HG03575 (cell line): ENCODE measurements around the gene ALPG.
"Not testable (repeated sequence)": the region's sequence is repeated elsewhere in the genome, so short reads cannot be mapped to it uniquely, and the experiment has no call there.

Experiments used
- ATAC-seq: cut with Tn5 transposase; IDR thresholded peaks from one replicate; pipeline ENCODE4 v1.9.1; 2021; ENCODE audit not compliant: unreplicated experiment, insufficient number of reproducible peaks, low FRiP score; ENCODE audit errors: extremely low read depth

ALPG gene

DNA sequence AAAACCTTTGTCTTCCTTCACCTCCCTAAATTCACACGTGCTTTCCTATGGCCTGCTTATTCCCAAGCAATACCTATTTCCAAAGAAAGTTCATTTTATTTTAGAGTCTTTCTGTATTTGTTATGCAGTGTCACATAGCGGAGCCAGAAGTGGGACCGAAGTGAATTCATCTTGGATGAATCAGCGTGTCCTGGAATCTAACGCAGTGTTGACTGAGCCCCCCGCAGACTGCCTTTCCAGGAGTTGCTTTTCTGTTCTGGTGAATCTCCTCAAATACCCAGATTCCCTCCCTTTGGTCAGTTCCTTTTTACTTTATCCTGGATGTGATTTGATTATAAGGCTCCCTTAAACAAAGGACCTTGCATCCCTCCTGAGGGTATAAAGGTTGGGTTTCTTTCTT is 17.3 kb upstream of the ALPG start:
- no peak for ATAC-seq

- ATAC-seq = no peak
Observed at GRCh38 chr2:232390661-232391060, 16.0 kb upstream of the ALPG start.

DNA sequence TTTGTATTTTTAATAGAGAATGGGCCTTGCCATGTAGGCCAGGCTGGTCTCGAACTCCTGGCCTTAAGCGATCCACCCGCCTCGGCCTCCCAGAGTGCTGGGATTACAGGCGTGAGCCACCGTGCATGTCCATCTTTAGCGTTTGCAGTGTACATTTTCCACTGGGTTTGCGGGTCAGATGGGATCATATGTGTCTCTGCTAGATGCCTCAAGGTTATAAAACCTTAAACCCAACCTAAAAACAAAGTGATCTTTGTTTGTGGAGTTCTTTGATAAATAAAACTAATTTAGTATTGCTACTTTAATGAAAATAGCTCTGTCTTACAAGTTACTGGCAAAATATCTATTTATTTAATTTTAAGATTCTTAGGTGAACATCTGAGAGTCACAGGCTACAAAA is 13.1 kb upstream of the ALPG start:
- ATAC-seq = no peak

DNA sequence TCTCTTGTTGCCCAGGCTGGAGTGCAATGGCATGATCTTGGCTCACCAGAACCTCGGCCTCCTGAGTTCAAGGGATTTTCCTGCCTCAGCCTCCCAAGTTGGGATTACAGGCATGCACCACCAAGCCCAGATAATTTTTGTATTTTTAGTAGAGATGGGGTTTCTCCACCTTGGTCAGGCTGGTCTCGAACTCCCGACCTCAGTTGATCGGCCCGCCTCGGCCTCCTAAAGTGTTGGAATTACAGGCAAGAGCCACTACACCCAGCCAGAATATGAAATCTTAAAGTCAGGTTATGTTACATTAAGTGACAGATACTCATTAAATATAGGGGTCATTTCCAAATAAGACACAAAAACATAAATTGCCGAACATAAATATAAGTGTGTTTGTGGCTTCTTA is 12.2 kb upstream of the ALPG start:
- ATAC-seq = not testable (repeated sequence)

- no peak for ATAC-seq
Observed at GRCh38 chr2:232395586-232395985, 11.1 kb upstream of the ALPG start.

DNA sequence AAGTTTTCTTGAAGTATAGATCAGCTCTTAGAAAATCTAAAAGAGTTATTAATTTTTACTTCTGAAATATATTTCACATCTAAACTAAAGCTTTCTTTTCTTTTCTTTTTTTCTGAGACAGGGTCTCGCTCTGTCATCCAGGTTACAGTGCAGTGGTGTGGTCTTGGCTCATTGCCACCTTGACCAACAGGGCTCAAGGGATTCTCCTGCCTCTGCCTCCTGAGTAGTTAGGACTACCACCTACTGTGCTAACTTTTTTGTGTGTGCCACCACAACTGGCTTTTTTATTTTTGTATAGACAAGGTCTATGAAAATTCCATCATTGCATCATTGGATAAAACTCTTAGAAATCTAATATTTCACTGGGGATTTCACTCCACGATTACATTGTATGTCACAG is 10.0 kb upstream of the ALPG start:
- ATAC-seq = no peak

- no peak for ATAC-seq
Observed at GRCh38 chr2:232398293-232399034, 8.2 kb upstream of the ALPG start.

- no peak for ATAC-seq
Observed at GRCh38 chr2:232400256-232401015, 6.2 kb upstream of the ALPG start.

- ATAC-seq = no peak
Observed at GRCh38 chr2:232402518-232402917, 4.1 kb upstream of the ALPG start.

GRCh38 chr2:232405943-232406510 is 617 bp upstream of the ALPG start:
- no peak for ATAC-seq

DNA sequence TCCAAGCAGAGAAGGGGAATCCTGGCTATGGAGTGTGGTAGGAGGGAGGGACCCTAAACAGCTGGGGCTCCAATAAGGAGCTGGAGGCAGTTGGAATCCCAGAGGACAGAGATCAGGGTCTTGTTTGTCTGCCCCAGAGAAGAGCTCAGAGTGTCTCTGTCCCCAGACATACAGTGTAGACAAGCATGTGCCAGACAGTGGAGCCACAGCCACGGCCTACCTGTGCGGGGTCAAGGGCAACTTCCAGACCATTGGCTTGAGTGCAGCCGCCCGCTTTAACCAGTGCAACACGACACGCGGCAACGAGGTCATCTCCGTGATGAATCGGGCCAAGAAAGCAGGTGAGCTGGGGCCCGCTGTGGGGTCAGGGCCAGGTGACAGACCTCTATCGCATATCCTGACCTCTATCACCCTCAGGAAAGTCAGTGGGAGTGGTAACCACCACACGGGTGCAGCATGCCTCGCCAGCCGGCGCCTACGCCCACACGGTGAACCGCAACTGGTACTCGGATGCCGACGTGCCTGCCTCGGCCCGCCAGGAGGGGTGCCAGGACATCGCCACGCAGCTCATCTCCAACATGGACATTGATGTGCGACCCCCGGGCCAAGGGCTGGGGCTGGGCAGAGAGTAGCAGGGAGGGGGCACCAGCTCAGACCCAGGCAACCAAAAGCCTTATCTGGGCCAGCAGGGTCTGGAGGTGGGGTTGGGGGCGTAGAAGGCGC is 945 bp downstream of the ALPG start:
- not testable (repeated sequence) for ATAC-seq

GRCh38 chr2:232408269-232408668 is 1.6 kb downstream of the ALPG start:
- ATAC-seq = not testable (repeated sequence)

DNA sequence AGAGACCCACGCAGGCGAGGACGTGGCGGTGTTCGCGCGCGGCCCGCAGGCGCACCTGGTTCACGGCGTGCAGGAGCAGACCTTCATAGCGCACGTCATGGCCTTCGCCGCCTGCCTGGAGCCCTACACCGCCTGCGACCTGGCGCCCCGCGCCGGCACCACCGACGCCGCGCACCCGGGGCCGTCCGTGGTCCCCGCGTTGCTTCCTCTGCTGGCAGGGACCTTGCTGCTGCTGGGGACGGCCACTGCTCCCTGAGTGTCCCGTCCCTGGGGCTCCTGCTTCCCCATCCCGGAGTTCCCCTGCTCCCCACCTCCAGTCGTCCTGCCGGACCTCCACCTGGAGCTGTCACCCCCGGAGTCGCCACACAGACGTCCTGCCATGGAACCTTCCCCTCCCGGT is 3.0 kb downstream of the ALPG start:
- ATAC-seq = not testable (repeated sequence)

- no peak for ATAC-seq
Observed at GRCh38 chr2:232410238-232410900, 3.7 kb downstream of the ALPG start.

- no peak for ATAC-seq
Observed at GRCh38 chr2:232411901-232412629, 5.4 kb downstream of the ALPG start.

GRCh38 chr2:232412986-232413385 is 6.3 kb downstream of the ALPG start:
- no peak for ATAC-seq

GRCh38 chr2:232415138-232415690 is 8.6 kb downstream of the ALPG start:
- no peak for ATAC-seq
